ENCODE data around the gene ATG14.
"Not testable (repeated sequence)": the region's sequence is repeated elsewhere in the genome, so short reads cannot be mapped to it uniquely, and the experiment has no call there.

Gene ATG14

GRCh38 chr14:55423969-55424368 is 12.3 kb upstream of the ATG14 start:
- no peak for DNase-seq (ENCODE audit: low read depth)
- TF ChIP-seq CTCF (IDR thresholded peaks at IDR 0.05; ENCODE audit: insufficient read depth, low read depth, low read length, missing control alignments), result no peak
- H3K4me3 ChIP-seq (ENCODE audit: low read depth, low read length), result no peak overlapping the region

GRCh38 chr14:55422338-55422737 is 10.7 kb upstream of the ATG14 start:
- not testable (repeated sequence) for H3K4me3 ChIP-seq (ENCODE audit: low read depth, low read length); DNase-seq (ENCODE audit: low read depth)

- H3K4me3 ChIP-seq (ENCODE audit: low read depth, low read length), result no peak overlapping the region
- DNase-seq (ENCODE audit: low read depth), result no peak
- TF ChIP-seq CTCF (IDR thresholded peaks at IDR 0.05; ENCODE audit: insufficient read depth, low read depth, low read length, missing control alignments), result no peak
These were observed 8.0 kb upstream of the ATG14 start for GRCh38 chr14:55419663-55420062.

GRCh38 chr14:55418411-55418810 is 6.8 kb upstream of the ATG14 start:
- no peak overlapping the region for H3K4me3 ChIP-seq (ENCODE audit: low read depth, low read length)
- DNase-seq (ENCODE audit: low read depth), result no peak
- TF ChIP-seq CTCF (IDR thresholded peaks at IDR 0.05; ENCODE audit: insufficient read depth, low read depth, low read length, missing control alignments), result no peak

GRCh38 chr14:55417955-55418354 is 6.3 kb upstream of the ATG14 start:
- DNase-seq (ENCODE audit: low read depth), result no peak
- no peak for TF ChIP-seq CTCF (IDR thresholded peaks at IDR 0.05; ENCODE audit: insufficient read depth, low read depth, low read length, missing control alignments)
- H3K4me3 ChIP-seq (ENCODE audit: low read depth, low read length), result no peak overlapping the region

- peak; percentile 48 for TF ChIP-seq CTCF (IDR thresholded peaks at IDR 0.05; ENCODE audit: insufficient read depth, low read depth, low read length, missing control alignments)
- no peak overlapping the region for H3K4me3 ChIP-seq (ENCODE audit: low read depth, low read length)
- peak; percentile 28 for DNase-seq (ENCODE audit: low read depth)
These were observed 5.2 kb upstream of the ATG14 start for GRCh38 chr14:55416866-55417265.

GRCh38 chr14:55414551-55414950 is 2.9 kb upstream of the ATG14 start:
- DNase-seq (ENCODE audit: low read depth), result no peak
- H3K4me3 ChIP-seq (ENCODE audit: low read depth, low read length), result no peak overlapping the region
- no peak for TF ChIP-seq CTCF (IDR thresholded peaks at IDR 0.05; ENCODE audit: insufficient read depth, low read depth, low read length, missing control alignments)
